Effector CD8-positive, alpha-beta T cell (primary cell): ENCODE measurements around the gene SOD2.
"Not testable (repeated sequence)": the region's sequence is repeated elsewhere in the genome, so short reads cannot be mapped to it uniquely, and the experiment has no call there.

Experiments
- DNase-seq: peaks from one replicate; lab custom pipeline; 2025; lab: John Stamatoyannopoulos, UW

SOD2 gene

DNA sequence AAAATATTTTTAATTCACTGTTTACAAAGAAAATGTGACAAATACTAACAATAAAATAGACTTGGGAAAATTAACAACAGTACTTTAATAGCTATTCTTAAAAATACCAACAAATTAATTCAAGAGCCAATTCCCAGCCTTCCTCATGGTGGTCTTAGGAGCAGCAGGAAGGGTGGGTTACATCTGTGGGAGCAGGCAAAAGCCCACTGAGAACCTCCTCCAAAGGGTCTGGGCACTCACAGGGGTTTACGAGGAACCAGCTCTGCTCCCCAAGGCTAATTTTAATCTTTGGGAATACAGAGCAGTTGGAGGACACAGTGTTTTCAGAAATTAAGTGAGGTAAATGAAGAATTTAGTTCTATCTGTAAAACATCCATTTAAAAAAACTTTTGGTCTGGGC is 10.2 kb downstream of the SOD2 start:
- no peak for DNase-seq

DNA sequence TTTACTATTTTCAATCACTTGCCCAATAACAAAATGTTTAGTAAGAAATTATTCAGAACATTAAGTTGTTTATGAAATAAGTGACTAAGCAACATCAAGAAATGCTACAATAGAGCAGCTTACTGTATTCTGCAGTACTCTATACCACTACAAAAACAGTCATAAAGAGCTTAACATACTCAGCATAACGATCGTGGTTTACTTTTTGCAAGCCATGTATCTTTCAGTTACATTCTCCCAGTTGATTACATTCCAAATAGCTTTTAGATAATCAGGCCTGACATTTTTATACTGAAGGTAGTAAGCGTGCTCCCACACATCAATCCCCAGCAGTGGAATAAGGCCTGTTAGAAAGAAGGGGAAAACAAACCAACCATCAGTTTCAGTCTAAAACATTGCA is 10.7 kb downstream of the SOD2 start:
- no peak for DNase-seq

DNA sequence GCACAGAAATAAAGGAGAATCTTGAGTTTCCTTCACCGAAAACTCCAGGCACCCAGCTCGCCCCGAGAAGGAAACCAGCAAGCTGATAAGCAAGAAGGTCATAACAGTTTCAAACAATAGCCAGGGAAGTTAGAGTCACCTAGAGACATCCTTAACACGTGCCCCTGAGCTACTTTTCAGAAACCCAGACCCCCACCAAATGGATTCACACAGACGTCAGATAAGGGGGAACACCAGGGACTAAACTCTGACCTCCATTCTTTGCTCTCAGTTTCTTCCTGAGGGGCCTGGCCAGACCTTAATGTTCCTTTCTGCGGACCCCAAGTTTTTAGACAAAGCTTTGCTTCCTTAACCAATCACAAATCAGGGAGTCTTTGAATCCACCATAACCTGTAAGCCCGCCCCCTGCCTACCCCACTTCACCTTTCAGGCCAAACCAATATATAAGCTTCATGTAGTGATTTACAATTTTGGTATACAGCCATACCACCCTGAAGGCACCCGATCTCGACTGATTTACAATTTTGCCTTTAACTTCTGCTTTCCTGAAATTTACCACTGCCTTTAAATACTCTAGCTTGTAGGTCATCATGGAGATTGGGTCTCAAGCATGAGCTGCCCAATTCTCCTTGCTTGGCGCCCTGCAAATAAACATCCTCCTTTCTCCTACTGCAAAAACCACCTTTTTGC is 11.7 kb downstream of the SOD2 start:
- DNase-seq: no peak

DNA sequence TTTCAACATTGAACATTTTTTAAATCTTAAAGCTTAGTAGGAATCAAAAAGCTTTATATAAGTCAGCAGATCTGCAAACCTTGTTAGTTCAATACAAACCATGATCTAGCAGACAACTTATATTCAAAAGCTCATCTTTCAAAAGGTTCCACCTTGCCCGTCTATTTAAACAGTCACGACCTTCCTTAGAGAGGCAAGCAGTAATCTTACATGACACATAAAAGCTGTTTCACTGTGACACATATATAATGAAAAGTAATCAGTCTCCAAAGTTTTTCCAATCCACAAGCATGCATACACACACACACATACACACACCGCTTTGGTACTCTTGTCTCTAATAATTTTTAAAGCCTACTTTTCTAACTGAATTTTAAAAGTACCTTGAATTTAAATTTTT is 12.9 kb downstream of the SOD2 start:
- no peak for DNase-seq

DNA sequence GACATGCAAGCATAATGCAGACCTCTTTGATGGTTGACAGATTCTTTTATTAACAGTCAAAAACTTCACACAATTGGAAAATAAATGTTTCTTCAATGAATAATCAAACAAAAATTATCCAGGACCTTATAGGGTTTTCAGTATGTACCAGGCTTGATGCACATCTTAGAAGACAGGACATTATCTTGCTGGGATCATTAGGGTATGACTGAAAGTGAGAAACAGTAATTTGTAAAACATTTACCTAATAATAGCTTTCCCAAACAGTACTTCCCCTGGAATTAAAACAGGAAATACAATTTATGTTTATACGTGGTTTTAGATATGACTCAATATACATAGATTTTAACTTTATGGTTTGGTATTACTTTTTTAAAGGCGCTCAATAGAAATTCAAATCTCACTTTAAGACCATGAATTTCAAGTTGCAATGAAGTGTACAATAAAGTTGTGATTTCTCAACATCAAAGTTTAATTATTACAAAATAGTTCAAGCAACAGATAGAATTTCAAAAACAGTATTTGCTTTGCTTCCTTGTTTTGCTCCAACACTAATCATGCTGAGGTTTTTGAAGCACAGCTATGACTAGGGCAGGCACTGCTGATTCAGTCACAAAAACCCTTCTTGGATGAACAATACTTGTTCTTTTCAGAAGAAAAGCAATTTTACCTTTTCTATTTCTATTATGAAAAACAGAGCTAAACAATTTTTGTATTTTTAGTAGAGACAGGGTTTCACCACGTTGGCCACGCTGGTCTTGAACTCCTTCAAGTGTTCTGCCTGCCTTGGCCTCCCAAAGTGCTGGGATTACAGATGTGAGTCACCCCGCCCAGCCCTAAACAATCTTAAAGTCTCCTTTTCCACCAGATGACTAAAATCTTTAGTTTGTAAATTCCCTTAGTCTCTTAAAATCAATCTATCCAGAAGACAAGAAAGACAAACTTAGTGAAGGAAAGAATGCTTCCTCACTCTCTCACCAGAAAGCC is 13.7 kb downstream of the SOD2 start:
- no peak for DNase-seq

DNA sequence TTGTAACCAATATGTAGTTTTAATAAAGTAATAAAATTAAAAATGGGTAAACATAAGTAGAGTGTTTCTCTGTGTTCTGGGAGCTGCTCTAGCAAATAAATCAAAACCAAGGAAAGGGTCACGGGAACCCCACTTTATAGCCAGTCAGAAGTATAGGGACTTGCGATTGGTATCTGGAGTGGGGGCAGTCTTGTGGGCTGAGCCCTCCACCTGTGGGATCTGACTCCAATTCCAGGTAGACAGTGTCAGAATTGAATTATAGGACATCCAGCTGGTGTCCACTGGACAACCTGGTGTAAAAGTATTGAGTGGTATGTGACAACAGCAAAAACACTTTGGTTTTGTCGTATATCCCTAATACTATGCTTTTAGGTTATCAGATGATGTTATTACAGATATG is 14.5 kb downstream of the SOD2 start:
- no peak for DNase-seq

DNA sequence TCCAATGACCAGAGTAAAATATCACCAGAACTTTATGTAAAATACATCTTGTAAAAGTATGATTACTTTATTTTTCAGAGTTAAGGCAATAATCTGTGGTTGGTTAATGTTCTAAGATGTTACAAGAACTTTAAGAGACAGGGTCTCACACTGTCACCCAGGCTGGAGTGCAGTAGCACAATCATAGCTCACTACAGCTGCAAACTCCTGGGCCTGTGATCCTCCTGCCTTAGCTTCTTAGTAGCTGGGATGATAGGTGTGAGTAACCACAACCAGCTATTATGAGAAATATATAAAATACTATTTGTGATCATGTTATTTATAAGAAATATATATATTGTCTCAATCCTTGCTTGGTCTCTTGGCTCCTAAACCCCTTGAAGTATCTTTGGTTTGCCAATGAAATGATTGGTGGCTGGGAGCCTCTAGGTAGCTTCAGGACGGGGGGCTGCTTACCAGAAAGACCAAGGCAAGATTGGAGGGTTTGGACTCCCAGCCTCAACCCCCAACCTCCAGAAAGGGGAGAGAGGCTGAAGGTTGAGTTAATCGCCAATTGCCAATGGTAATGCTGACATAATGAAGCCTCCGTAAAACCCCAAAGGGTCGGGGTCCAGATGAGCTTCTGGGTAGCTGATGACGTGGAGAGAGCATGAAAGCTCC is 15.4 kb downstream of the SOD2 start:
- no peak for DNase-seq

DNA sequence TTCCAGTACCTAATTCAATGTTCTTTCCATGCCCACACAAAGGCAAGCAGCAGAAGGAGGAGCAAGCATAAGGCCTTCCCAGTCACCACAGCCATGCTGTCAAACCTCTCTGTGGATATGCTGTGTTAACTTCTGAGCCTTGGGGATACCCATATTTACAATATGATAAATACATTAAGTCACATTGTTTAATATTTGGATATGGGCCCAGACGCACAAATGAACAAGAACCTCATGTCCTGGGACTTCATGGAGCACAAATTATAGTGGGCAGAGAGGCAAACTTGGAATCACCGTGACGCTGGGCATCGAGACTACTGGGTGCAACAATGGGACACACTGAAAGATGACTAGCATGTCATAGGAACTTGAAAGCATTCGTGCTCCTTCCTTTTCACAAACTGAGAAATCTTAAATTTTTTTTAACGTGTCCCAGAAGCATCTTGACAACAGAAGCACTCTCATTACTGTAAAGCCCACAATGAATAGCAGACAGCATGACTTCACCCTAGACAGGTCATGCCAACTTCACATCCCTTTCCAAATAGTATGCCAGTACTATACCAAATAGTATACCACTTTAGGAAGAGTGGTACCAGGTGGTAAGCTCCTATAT is 16.0 kb downstream of the SOD2 start:
- no peak for DNase-seq

DNA sequence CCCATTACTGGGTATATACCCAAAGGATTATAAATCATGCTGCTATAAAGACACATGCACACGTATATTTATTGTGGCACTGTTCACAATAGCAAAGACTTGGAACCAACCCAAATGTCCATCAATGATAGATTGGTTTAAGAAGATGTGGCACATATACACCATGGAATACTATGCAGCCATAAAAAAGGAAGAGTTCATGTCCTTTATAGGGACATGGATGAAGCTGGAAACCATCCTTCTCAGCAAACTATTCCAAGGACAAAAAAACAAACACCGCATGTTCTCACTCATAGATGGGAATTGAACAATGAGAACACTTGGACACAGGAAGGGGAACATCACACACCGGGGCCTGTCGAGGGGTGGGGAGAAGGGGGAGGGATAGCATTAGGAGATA is 16.8 kb downstream of the SOD2 start:
- DNase-seq: not testable (repeated sequence)

DNA sequence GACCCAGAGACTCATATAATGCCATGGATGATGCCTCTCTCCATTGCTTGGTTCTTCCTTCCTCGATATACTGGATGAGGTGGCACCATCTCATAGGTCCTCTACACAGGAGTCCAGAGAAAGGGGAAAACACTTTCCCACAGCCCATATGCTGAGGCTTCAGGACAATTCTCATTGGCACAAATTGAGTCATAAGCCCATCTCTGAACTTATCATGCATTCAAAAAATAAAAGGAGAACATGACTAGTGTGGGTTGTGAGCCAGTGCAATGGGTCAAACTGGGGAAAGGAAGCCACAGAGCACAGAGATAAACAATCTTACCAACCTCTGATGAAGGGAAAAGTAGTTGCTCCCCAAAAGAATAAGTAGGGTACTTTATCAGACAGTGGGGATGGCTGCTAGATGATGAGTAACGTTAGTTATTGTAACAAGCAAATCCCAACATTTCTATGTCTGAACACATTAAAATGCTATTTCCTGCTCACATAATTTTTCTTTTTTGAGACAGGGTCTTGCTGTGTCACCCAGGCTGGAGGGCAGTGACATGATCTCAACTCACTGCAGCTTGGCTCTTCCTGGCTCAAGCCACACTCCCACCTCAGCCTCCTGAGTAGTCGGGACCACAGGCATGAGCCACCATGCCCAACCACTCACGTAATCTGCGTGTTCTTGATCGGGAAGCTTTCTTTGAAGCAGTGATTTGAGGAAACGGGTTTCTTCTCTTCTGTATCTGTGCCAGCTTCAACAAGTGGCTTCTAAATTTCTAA is 27.0 kb downstream of the SOD2 start:
- no peak for DNase-seq

DNA sequence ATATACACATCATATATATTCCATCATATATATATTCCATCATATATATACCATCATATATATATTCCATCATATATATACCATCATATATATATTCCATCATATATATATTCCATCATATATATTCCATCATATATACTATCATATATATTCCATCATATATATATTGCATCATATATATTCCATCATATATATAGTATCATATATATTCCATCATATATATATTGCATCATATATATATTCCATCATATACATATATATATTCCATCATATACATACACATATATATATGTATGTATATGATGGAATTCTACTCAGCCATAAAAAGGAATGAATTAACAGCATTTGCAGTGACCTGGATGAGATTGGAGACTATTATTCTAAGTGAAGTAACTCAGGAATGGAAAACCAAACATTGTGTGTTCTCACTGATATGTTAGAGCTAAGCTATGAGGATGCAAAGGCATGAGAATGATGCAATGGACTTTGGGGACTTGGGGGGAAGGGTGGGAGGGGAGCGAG is 29.6 kb downstream of the SOD2 start:
- DNase-seq: not testable (repeated sequence)

DNA sequence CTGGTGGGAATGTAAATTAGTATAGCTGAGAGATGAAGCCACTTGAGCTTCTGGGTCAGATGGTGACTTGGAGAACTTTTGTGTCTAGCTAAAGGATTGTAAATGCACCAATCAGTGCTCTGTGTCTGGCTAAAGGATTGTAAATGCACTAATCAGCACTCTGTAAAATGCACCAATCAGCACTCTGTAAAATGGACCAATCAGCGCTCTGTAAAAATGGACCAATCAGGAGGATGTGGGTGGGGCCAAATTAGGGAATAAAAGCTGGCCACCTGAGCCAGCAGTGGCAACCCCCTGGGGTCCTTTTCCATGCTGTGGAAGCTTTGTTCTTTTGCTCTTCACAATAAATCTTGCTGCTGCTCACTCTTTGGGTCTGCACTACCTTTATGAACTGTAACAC is 31.1 kb downstream of the SOD2 start:
- not testable (repeated sequence) for DNase-seq

DNA sequence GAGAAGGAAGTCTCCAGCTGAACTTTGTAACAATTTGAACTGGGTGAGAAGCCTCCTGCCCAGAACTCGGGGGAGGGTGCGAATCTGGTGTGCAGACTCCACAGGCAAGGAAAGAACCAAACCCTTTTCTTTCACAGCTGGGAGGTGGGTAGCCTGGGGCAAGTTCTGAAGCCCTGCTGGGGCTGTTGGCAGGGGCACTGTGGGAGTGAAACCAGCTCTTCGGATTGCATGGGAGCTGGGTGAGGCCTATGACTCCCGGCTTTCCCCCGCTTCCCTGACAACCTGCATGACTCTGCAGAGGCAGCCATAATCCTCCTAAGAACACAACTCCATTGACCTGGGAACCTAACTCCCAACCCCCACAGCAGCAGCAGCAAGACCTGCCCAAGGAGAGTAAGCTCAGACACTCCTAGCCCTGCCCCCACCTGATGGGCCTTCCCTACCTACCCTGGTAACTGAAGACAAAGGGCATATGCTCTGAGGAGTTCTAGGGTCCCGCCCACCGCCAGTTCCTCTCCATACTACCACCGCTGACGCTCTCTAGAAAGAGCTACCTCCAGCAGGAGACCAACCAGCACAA is 37.5 kb downstream of the SOD2 start:
- no peak for DNase-seq

DNA sequence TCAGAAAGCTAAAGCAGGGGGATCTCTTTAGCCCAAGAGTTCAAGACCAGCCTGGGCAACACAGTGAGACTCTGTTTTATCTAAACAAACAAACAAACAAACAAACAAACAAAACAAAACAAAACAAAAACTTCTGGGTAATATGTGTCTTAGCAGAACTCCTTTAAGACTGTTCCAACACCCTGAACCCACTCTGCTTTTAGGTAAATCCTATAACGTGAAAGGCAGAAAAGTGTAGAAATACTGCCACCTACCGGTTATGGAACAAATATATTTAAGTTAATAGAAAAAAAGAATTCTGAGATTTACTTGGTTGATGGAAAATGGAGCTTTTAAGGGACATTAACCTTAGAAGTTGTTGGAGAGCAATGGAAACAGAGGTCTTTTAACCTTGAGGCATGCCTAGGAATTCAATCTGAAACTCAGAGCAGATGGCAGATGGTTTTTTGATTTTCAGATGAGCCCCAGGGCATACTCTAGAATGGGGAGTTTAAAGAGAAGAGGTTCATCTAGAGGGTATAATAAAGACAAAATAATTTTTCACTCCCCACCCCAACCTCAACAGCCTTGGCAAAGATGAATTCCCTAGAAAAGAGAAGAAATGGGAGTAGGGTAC is 38.5 kb downstream of the SOD2 start:
- DNase-seq: no peak

DNA sequence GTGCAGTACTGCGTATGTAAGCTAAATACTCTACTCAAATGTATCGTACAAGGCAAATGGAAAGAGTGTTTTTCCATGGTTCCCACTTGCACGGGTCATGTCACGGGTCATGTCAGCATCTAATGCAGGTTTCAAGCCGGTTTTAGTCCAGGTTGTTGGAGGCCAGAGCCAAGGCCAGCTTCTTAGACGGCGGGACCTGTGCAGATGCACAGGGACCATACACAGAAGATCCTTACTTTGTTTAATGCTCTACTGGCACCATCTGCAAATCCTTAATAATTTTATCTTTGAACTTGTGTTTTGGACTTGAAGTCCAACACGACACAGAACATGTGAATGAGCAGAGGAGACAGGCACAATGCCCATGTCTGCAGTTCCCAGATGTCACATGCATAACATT is 42.7 kb downstream of the SOD2 start:
- DNase-seq: no peak

DNA sequence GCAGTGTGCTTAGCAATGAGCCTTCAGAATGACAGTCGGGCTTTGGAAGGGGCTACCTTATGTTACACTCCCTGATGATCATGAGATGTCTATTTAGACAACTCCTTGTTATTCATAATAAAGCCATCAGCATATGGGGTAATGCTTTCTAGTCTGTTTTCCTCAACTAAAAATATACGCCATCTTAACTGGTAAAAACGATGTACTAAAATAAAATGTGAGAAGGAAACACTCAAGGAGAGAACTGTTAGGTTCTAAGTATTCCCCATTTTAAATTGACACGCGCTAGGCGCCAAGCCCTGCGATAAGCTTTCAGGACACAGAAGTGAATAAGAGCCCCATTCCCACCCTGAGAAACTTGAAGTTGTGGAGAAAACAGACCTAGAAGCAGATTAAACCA is 43.6 kb downstream of the SOD2 start:
- DNase-seq: no peak

DNA sequence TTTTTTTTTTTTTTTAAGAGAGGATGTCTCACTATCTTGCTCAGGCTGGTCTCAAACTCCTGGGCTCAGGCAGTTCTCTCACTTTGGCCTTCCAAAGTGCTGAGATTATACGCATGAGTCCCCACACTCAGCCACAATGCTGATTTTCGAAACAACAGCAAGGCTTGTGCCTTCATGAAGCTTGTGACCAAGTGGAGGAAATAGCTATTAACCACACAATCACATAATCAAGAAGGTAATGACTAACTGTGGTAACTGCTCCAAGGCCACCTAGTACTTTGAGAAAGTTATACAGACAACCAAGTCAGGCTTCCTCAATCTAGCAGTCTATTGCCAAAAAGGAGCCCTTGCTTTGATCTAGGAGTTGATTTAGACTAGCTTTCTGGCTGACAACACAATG is 46.3 kb downstream of the SOD2 start:
- no peak for DNase-seq

DNA sequence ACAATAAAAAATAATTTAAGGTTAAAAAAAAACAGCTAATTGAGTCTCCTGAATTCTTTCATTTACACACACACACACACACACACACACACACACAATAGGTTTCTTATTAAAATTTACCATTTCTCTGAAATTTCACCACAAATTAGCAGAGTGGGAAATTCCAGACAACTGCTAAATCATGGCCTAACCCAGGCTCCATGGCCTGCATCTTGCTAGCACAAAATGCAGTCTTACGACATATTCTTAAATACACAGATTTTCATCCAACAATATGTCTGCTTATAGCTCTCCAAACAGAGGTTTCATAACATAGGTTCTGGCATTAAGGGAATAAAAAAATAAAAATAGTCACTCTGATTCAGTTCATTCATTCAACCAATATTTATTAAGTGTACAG is 46.9 kb downstream of the SOD2 start:
- no peak for DNase-seq

DNA sequence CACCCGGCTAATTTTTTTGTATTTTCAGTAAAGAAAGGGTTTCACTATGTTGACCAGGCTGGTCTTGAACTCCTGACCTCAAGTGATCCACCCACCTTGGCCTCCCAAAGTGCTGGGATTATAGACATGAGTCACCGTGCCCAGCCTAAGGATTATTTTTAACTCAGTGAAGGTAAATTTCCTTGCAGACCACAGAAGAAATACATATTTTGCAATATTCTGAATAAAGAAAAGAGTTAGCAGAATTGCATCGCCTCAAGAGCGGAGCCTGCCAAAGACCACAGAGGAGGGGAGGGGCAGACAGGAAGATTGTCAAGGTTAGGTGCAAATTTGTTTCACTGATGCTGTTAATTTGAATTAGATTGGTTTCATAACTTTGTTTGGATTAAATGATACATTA is 47.4 kb downstream of the SOD2 start:
- DNase-seq: no peak
